ENCODE results near the gene SRRM1. TPM values are rescaled to one million over a fixed set of nuclear protein-coding genes. Genes with fewer than 3 reads are reported as not detected.

Gene SRRM1
- total RNA-seq, 1 experiment from 2014 or later, result 290 TPM

DNA sequence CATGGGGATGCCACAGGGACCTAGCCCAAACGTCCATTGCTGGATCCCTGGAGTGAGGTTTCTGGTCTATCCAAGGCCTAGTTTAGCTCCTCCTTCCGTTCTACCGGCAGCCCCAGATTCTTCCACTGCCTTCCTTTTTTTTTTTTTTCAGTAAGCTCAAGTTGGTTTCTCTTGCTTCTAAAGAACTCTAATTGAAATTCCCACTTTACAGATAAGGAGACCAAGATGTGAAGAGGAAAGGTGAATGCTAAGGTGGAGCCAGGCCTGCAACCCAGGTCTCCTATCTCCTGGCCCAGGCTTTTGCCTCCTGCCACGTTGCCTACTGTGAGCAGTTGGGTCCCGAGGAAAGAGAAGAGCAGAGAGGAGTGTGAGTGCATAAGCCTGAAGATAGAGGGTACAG is 70.6 kb downstream of the SRRM1 start:
- DNase-seq, result no peak
- no peak overlapping the region for H3K4me2 ChIP-seq (ENCODE audit: insufficient read depth, insufficient read length, low read length)

More for the DNA sequence above, 70.6 kb downstream of the SRRM1 start:
- Mint-ChIP-seq H3K27ac (no peak overlapping the region; a peak in 1 of 7 replicates), H3K27me3 (ENCODE audit: low read depth) (peaks cover 2% of the 10 kb centered on the region; the same call in 1 of the 2 replicates), H3K9me3 (no peaks in the 10 kb centered on the region), H3K4me3 (no peak overlapping the region), H3K36me3 (ENCODE audit: insufficient read depth in 1 of 3, low read depth in 3 of 3) (no peaks in the 10 kb centered on the region; a peak in 1 of 7 replicates), H3K4me1 (no peaks in the 10 kb centered on the region)
- Histone ChIP-seq H3K79me1 (ENCODE audit: insufficient read depth, low read depth, low read length, poor library complexity, severe bottlenecking) (no peaks in the 10 kb centered on the region), H4K8ac (replicated peaks; ENCODE audit: insufficient read length, low read depth, low read length) (no peak overlapping the region), H4K91ac (ENCODE audit: insufficient read length, low read depth, low read length) (no peak overlapping the region), H3K79me2 (ENCODE audit: insufficient read depth, low read length) (no peaks in the 10 kb centered on the region), H2BK15ac (ENCODE audit: low read depth, low read length) (no peak overlapping the region), H3K23me2 (ENCODE audit: insufficient read length, low read depth, low read length, poor library complexity, severe bottlenecking) (no peaks in the 10 kb centered on the region), H3K18ac (ENCODE audit: insufficient read length, low read depth, low read length) (no peak overlapping the region), H4K5ac (ENCODE audit: insufficient read length, low read depth, low read length) (no peak overlapping the region), H3K27me3 (ENCODE audit: insufficient read depth, low read length) (no peaks in the 10 kb centered on the region), H3K4ac (ENCODE audit: low read depth, low read length) (no peak overlapping the region), H3K9me3 (ENCODE audit: control insufficient read depth, low read depth, low read length) (no peaks in the 10 kb centered on the region), H2BK120ac (ENCODE audit: low read depth, low read length, poor library complexity, severe bottlenecking) (no peak overlapping the region), H3K23ac (ENCODE audit: insufficient read length, low read depth, low read length) (no peak overlapping the region), H3K56ac (ENCODE audit: insufficient read length, low read depth, low read length) (no peak overlapping the region), H4K20me1 (ENCODE audit: control insufficient read depth, insufficient read depth, insufficient read length) (no peaks in the 10 kb centered on the region), H2BK20ac (ENCODE audit: low read depth, low read length, poor library complexity, severe bottlenecking) (no peak overlapping the region), H2AK5ac (ENCODE audit: insufficient read length, low read length) (no peak overlapping the region), H3K27ac (ENCODE audit: insufficient read length, low read depth, low read length) (no peak overlapping the region), H3T11ph (ENCODE audit: low read length) (no peak overlapping the region), H2BK5ac (ENCODE audit: insufficient read length, low read length) (no peak overlapping the region), H3K9ac (ENCODE audit: extremely low read depth, insufficient read length, low read length) (no peak overlapping the region), H2AFZ (ENCODE audit: low read length) (no peak overlapping the region), H2BK12ac (ENCODE audit: insufficient read length, low read depth, low read length) (no peak overlapping the region), H3K14ac (ENCODE audit: insufficient read depth, low read length) (no peak overlapping the region), H3K4me1 (ENCODE audit: insufficient read depth, low read length) (no peaks in the 10 kb centered on the region)
- WGBS (ENCODE audit: extremely low coverage, insufficient read length, low lambda C conversion rate), result no CpG with 5 or more reads among the region's 5 CpGs
- TF ChIP-seq, protein P1, sequence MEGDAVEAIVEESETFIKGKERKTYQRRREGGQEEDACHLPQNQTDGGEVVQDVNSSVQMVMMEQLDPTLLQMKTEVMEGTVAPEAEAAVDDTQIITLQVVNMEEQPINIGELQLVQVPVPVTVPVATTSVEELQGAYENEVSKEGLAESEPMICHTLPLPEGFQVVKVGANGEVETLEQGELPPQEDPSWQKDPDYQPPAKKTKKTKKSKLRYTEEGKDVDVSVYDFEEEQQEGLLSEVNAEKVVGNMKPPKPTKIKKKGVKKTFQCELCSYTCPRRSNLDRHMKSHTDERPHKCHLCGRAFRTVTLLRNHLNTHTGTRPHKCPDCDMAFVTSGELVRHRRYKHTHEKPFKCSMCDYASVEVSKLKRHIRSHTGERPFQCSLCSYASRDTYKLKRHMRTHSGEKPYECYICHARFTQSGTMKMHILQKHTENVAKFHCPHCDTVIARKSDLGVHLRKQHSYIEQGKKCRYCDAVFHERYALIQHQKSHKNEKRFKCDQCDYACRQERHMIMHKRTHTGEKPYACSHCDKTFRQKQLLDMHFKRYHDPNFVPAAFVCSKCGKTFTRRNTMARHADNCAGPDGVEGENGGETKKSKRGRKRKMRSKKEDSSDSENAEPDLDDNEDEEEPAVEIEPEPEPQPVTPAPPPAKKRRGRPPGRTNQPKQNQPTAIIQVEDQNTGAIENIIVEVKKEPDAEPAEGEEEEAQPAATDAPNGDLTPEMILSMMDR (conservative IDR thresholded peaks at IDR 0.05), result no peak
